SK-N-SH (cell line): ENCODE data around the gene CNTNAP5. TPM values are rescaled to one million over a fixed set of nuclear protein-coding genes. Genes with fewer than 3 reads are reported as not detected.

Experiments
- CTCF ChIA-PET: fragments of 300-600, 350-600 bp; formaldehyde crosslinking; extraction: SDS; loops from one replicate; lab custom pipeline; 2021; lab: Yijun Ruan, JAX
- POLR2A ChIA-PET: fragments of 350-600 bp; sonication (Branson Sonifier 250); formaldehyde crosslinking; extraction: SDS; loops from one replicate; lab custom pipeline; 2020; ENCODE audit warnings: antibody characterized with exemption, inconsistent platforms; lab: Yijun Ruan, JAX
- DNase-seq: peaks from one replicate; pipeline ENCODE4 v3.0.0; 2012
- H2AFZ ChIP-seq: fragments of 200-600 bp; sonication (generic); 2 replicates; pipeline ENCODE4 v1.8.1; 2016; ENCODE audit warnings: antibody characterized with exemption, mild to moderate bottlenecking, low read depth
- H3F3A ChIP-seq: fragments of 200-600 bp; sonication (generic); replicated peaks from 2 replicates; pipeline ENCODE3; 2016; ENCODE audit warnings: antibody characterized with exemption, mild to moderate bottlenecking; ENCODE audit not compliant: insufficient read depth
- H3K27ac ChIP-seq, 2 experiments: fragments of 200-500 bp in 1 of 2; fragments of 200-600 bp in 1 of 2; sonication (Bioruptor generic) in 1 of 2; sonication (generic), shearing (Covaris generic) in 1 of 2; 2 replicates each; pipeline versions ENCODE4 v1.5.1 to v1.6.1; 2014 to 2016; ENCODE audit warnings: low read depth in 2 of 2, inconsistent platforms in 1 of 2, low read length in 1 of 2, mild to moderate bottlenecking in 1 of 2, mixed read lengths in 1 of 2
- H3K27me3 ChIP-seq: fragments of 200-600 bp; sonication (generic), shearing (Covaris generic); 2 replicates; pipeline ENCODE4 v1.6.1; 2016; ENCODE audit warnings: mixed run types; ENCODE audit not compliant: insufficient read depth
- H3K36me3 ChIP-seq, 2 experiments: fragments of 200-500 bp in 1 of 2; fragments of 200-600 bp in 1 of 2; sonication (Bioruptor generic) in 1 of 2; sonication (generic) in 1 of 2; replicated peaks in 1 of 2; 2 replicates each; pipeline versions ENCODE3 to v1.5.1; 2014 to 2016; ENCODE audit warnings: low read length in 1 of 2, mild to moderate bottlenecking in 1 of 2; ENCODE audit not compliant: insufficient read depth in 2 of 2, control insufficient read depth in 1 of 2
- H3K4me1 ChIP-seq, 2 experiments: fragments of 200-500 bp in 1 of 2; fragments of 200-600 bp in 1 of 2; sonication (Bioruptor generic) in 1 of 2; sonication (generic), shearing (Covaris generic) in 1 of 2; 2 replicates each; pipeline versions ENCODE4 v1.5.1 to v1.6.1; 2014 to 2016; ENCODE audit warnings: low read depth in 1 of 2, low read length in 1 of 2, mixed run types in 1 of 2; ENCODE audit not compliant: insufficient read depth in 2 of 2, control insufficient read depth in 1 of 2
- H3K4me2 ChIP-seq: fragments of 200-600 bp; sonication (generic), shearing (Covaris generic); 2 replicates; pipeline ENCODE4 v1.6.1; 2017; ENCODE audit warnings: mixed run types
- H3K4me3 ChIP-seq, 2 experiments: fragments of 200-500 bp in 1 of 2; fragments of 200-600 bp in 1 of 2; sonication (Bioruptor generic) in 1 of 2; sonication (generic), shearing (Covaris generic) in 1 of 2; 2 replicates each; pipeline versions ENCODE4 v1.5.1 to v1.8.1; 2014 to 2016; ENCODE audit warnings: low read depth in 2 of 2, inconsistent platforms in 1 of 2, low read length in 1 of 2, mild to moderate bottlenecking in 1 of 2, mixed read lengths in 1 of 2, moderate library complexity in 1 of 2
- H3K79me2 ChIP-seq: fragments of 200-600 bp; sonication (generic); 2 replicates; pipeline ENCODE4 v1.8.1; 2017; ENCODE audit warnings: mild to moderate bottlenecking; ENCODE audit not compliant: insufficient read depth
- H3K9ac ChIP-seq: fragments of 200-600 bp; sonication (generic); 2 replicates; pipeline ENCODE4 v1.6.1; 2017; ENCODE audit warnings: mixed run types
- H3K9me2 ChIP-seq: fragments of 200-600 bp; sonication (generic); 2 replicates; pipeline ENCODE4 v1.6.1; 2017; ENCODE audit warnings: mixed run types
- H3K9me3 ChIP-seq: fragments of 200-600 bp; sonication (generic); 2 replicates; pipeline ENCODE4 v1.6.1; 2017; ENCODE audit warnings: mixed run types, mild to moderate bottlenecking, moderate library complexity
- H4K20me1 ChIP-seq: fragments of 200-600 bp; sonication (generic); 2 replicates; pipeline ENCODE4 v1.6.1; 2017; ENCODE audit warnings: mild to moderate bottlenecking, mixed run types; ENCODE audit not compliant: insufficient read depth
- EP300 ChIP-seq, 2 experiments: IDR thresholded peaks; 2 replicates each; pipeline versions ENCODE4 v1.4.0 to v1.6.1; 2012; ENCODE audit warnings: borderline replicate concordance in 1 of 2, low read depth in 1 of 2, low read length in 1 of 2
- FOSL2 ChIP-seq: IDR thresholded peaks from 2 replicates; pipeline ENCODE4 v1.4.0; 2012; ENCODE audit warnings: low read depth, mild to moderate bottlenecking, moderate library complexity, borderline replicate concordance
- FOXJ3 ChIP-seq: sonication (generic); formaldehyde crosslinking; IDR thresholded peaks from 2 replicates; pipeline ENCODE4 v1.5.1; 2020; ENCODE audit warnings: mild to moderate bottlenecking, missing genetic modification reagents
- MXI1 ChIP-seq: IDR thresholded peaks from 2 replicates; pipeline ENCODE4 v1.6.1; 2012; ENCODE audit warnings: mild to moderate bottlenecking, low read depth, low read length, improper control_type of control experiment
- PBX3 ChIP-seq: IDR thresholded peaks from 2 replicates; pipeline ENCODE4; 2012
- POLR2AphosphoS5 ChIP-seq: IDR thresholded peaks from 2 replicates; pipeline ENCODE4 v1.6.1; 2012; ENCODE audit warnings: low read depth, low read length
- RXRA ChIP-seq: IDR thresholded peaks from 2 replicates; pipeline ENCODE4 v1.4.0; 2012; ENCODE audit warnings: low read depth, mild to moderate bottlenecking, borderline replicate concordance
- SMC3 ChIP-seq: IDR thresholded peaks from 2 replicates; pipeline ENCODE4 v1.6.1; 2012; ENCODE audit warnings: low read depth, low read length, improper control_type of control experiment
- TAF1 ChIP-seq: IDR thresholded peaks from 2 replicates; pipeline ENCODE4 v1.6.1; 2012; ENCODE audit warnings: low read depth, mild to moderate bottlenecking, low read length, moderate library complexity, borderline replicate concordance
- USF2 ChIP-seq: fragments of 150-350 bp; IDR thresholded peaks from 2 replicates; pipeline ENCODE4 v1.6.1; 2017; ENCODE audit warnings: antibody characterized with exemption, low read length, low read depth, borderline replicate concordance
- WGBS: methylation state at CpG from one replicate; pipeline ENCODE4 v1.1.6; 2017; ENCODE audit warnings: low lambda C conversion rate; 5-methylcytosine and 5-hydroxymethylcytosine counted together
- polyA plus RNA-seq, 3 experiments: library from polyadenylated mRNA; depleted of rRNA; stranded (reverse); fragments of >200 nt; gene quantifications; 2 replicates each; pipeline ENCODE4 v1.2.3, GENCODE V29; 2012
- TF ChIP-seq, protein P1 (sequence below): fragments of 150-350 bp; IDR thresholded peaks from 2 replicates; pipeline ENCODE4 v1.6.1; 2016; ENCODE audit warnings: mild to moderate bottlenecking, low read depth, low read length
- TF ChIP-seq, protein P2 (sequence below): IDR thresholded peaks from 2 replicates; pipeline ENCODE4 v1.4.0; 2012; ENCODE audit warnings: low read depth

Gene CNTNAP5
- polyA plus RNA-seq, 1 of the 3 experiments (the other 2 are of a cell fraction), result 0.08 TPM

GRCh38 chr2:124610141-124610540 lies 585.1 kb downstream of the CNTNAP5 start (continued):
- TF ChIP-seq, protein P1, sequence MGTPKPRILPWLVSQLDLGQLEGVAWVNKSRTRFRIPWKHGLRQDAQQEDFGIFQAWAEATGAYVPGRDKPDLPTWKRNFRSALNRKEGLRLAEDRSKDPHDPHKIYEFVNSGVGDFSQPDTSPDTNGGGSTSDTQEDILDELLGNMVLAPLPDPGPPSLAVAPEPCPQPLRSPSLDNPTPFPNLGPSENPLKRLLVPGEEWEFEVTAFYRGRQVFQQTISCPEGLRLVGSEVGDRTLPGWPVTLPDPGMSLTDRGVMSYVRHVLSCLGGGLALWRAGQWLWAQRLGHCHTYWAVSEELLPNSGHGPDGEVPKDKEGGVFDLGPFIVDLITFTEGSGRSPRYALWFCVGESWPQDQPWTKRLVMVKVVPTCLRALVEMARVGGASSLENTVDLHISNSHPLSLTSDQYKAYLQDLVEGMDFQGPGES, result no peak
- TF ChIP-seq MXI1 (no peak), FOXJ3 (CRISPR knock-in tag) (no peak), SMC3 (no peak), POLR2AphosphoS5 (no peak), PBX3 (no peak), FOSL2 (no peak), USF2 (no peak), RXRA (no peak)

- no peak overlapping the region for H3K4me2 ChIP-seq
- POLR2A ChIA-PET, result no interaction called here
- no peaks in the 10 kb centered on the region for H3K79me2 ChIP-seq
- H3K27me3 ChIP-seq, result no peaks in the 10 kb centered on the region
- H3K9me3 ChIP-seq, result no peaks in the 10 kb centered on the region
- H3K4me3 ChIP-seq, result no peak overlapping the region
- H3K4me1 ChIP-seq, result no peaks in the 10 kb centered on the region
- 57% methylated on average over 10 of the region's 10 CpGs for WGBS
- H3K9ac ChIP-seq, result no peak overlapping the region
- H3K27ac ChIP-seq, result no peak overlapping the region
- no peaks in the 10 kb centered on the region for H3K9me2 ChIP-seq
- no peaks in the 10 kb centered on the region for H3K36me3 ChIP-seq
- CTCF ChIA-PET, result no interaction called here
- DNase-seq, result no peak
- no peak overlapping the region for H2AFZ ChIP-seq
- no peaks in the 10 kb centered on the region for H4K20me1 ChIP-seq
- no peaks in the 10 kb centered on the region for H3F3A ChIP-seq
- TF ChIP-seq PBX3 (no peak), TAF1 (no peak), FOXJ3 (CRISPR knock-in tag) (no peak), FOSL2 (no peak), EP300 (IDR thresholded peaks at IDR 0.05; ENCODE audit: borderline replicate concordance in 1 of 2, low read depth in 1 of 2, low read length in 1 of 2) (no peak), USF2 (no peak)
- TF ChIP-seq, protein P2, sequence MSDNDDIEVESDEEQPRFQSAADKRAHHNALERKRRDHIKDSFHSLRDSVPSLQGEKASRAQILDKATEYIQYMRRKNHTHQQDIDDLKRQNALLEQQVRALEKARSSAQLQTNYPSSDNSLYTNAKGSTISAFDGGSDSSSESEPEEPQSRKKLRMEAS, result no peak
Observed at GRCh38 chr2:124610866-124611265, 585.8 kb downstream of the CNTNAP5 start.
